NCI-H82 treated with DMSO at 0.1 percent for 48 hours (cell line): ENCODE results near the gene MESP2.
"Not testable (repeated sequence)": the region's sequence is repeated elsewhere in the genome, so short reads cannot be mapped to it uniquely, and the experiment has no call there.

Experiments used
- DNase-seq: peaks from one replicate; lab custom pipeline; 2025; ENCODE audit not compliant: unreplicated experiment; lab: John Stamatoyannopoulos, UW

The MESP2 gene

DNA sequence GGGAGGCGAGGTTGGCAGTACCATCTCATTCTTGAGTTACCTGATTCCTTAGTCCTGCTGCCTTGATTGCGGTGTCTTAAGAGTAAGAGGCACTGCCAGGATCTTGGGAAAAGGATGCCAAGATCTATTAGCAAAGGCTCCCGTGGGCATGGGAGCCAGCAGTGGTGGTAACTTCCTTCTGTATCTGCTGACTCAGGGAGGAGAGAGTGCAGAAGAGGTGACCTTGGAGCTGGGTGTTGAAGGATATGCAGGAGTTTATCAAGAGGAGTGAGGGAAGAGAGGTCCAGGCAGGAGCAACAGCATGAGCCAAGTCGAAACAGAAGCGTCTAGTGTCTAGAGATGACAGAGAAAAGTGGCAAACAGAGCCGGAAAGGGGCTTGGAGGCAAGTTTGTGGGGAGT is 4.5 kb downstream of the MESP2 start:
- no peak for DNase-seq

DNA sequence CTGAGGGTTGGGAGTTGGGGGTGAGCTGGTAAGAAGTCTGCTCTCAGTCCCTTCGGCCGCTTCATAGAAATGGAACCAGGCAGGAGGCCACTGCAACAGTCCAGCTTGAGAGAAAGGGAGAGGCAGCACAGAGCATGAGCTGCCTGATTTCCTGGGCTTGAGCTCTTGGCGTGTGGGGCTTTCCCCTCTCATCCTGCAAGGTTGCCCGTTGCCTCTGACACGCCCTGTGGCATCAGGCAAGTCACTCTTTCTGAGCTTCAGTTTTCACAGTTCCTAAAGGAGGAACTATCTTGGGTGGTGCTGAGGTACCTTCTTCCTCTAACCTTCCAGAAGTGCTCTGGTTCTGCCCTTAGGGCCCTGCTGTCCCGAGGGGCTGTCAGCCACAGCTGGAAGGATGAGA is 4.9 kb downstream of the MESP2 start:
- no peak for DNase-seq

DNA sequence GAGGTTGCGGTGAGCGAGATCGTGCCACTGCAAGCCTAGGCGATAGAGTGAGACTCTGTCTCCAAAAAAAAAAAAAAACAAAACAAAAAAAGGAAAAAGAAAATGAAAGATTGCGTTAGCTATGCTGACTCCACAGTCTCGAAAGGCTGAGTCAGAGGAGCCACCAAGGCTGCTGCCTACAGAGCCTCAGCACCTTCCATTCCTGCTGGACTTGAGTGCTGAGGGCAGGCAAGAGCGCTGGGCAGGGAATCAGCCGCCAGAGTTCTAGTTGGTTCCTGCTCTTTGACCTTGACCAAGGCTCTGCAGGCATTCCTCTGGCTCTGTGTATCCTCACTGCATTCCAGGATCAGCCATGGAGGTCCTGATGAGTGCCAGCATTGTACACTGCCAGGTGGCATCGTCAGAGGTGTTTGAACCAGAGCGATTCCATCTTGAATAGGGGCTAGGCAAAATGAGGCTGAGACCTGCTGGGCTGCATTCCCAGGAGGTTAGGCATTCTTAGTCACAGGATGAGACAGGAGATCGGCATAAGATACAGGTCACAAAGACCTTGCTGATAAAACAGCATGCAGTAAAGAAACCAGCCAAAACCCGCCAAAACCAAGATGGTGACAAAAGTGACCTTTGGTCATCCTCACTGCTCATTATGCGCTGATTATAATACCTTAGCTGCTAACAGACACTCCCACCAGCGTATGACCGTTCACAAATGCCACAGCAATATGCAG is 5.9 kb downstream of the MESP2 start:
- DNase-seq: no peak

DNA sequence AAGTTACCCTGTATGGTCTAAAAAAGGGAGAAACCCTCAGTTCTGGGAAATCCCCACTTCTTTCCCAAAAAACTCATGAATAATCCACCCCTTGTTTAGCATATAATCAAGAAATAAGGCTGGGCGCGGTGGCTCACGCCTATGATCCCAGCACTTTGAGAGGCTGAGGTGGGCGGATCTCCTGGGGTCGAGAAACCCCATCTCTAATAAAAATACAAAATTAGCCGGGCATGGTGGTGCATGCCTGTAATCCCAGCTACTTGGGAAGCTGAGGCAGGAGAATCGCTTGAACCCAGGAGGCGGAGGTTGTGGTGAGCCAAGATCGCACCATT is 6.5 kb downstream of the MESP2 start:
- not testable (repeated sequence) for DNase-seq

DNA sequence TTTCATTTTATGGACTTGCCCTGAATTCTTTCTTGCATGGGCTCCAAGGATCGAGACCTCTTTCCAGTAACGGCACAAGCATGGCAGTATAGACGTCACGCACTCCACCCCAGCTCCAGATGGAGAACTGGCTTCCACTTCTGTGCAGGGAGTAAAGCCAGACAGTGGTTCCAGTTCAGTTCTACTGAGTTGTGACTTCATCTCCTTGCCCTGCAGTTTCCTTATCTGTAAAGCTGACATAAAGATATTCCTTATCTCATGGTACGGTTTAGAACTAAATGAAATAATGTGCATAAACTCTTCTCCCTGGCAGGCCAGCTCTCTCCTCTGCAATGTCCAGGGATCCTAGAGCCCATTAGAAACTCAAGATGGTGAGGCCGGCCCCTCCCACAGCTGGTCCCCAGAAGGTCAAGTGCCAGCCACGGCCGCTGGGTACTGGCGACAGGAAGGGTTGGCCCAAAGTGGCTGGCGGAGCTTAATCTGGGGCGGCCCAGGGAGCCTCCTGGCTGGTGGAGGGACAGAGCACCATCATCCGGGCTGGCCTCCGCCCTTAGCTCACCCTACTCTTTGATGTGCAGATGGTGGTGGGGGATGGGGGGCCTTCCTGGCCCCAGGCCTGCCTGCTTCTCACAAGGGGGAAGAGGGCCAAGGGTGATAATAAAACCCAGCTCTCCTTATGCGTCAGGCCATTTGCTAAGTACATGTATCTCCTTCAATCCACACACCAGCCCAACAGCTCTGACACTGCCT is 7.2 kb downstream of the MESP2 start:
- DNase-seq: peak; percentile 34

DNA sequence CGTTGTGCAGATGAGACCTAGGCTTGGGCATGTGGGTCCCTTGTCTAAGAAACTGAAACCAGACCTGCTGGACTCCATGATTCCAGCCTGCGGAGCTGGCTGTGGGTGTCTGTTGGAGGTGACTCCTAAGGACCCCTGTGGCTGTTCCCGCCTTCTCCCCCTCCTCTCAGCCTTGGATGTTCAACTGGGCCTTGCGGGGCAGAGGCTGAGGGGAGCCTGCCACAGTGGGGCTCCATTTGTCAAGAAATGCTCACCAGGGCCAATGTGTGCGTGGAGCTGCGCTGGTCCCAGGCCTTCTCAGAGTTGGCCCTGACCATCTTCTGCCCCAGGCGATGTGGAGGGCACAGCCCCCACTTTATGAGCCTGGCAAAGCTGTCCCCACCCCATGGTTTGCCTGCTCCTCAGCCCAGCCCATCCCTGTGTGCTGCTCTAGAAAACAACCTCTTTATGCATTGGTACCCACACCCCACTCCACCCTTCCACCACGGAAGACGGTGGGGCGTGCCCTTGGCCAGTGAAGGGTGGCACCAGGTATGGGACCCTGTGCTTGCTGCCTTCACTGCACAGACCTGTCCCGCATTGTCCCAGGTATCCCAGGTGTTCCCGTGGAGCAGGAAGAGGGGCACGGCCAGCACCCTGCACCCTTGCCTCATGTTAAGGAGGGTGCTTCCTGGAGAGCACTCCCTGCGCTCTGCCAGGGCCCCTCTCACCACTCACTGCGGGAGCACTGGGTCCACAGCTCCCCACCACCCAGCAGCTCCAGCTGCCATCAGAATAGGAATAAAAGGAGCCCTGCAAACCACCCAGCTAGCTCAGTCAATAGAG is 7.9 kb downstream of the MESP2 start:
- DNase-seq: no peak

DNA sequence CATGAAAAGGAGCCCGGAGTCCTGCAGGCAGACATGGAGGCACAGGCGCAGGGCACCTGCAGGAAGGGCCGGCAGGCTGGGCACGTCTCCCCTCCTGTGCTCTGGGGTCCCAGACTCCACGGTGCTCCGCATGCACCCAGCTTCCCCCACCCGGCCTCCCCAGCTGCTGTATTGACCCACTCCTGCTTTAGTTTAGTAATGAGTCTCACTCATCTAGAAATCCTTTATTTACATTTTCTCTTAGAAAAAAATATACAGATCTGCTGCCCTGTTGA is 8.5 kb downstream of the MESP2 start:
- no peak for DNase-seq

DNA sequence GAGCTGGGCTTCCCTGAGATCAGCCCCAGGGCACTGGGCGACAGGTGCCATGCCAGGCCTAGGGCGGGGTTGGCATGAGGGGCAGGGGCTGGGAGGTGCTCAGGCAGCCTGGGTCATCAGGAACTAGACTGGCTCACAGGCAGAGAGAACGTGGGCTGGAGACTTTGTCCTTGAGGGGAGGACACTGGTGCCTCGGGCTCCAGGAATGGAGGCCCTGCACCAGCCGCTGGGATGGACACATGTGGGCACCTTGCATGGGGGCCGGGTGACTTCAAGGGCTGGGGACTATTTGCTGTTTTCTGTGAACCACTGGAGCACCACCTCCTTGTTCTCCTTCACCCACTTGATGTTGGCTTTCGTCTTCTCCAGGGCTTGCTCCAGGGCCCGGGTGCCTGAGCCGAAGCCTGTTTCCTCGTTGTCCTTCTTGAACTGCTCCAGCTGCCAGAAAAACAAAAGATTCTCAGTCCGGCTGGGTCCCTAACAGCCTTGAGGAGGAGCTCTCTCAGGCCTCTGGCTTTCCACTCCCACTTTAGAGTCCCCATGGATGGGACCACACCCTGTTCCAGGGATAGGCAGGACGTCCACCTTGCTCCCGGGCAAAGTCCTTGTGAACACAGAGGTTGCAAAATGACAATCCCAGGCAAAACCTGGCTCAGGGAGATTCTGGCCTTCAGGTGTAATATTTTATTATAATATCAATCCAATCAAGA is 9.1 kb downstream of the MESP2 start:
- DNase-seq: no peak

DNA sequence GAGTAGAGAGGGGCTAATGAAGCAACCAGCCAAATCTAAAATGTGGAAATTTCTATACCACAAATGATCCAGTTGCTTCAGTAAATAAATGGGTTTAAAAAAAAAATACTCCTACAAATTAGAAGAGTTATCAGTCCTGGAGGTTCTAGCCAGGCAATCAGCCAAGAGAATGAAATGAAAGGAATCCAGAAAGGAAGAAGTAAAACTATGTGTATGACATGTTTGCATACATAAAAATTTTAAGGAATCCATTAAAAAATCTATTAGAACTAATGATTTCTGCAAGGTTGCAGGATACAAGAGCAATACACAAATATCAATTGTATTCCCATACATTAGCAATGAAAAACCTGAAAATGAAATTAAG is 9.6 kb downstream of the MESP2 start:
- DNase-seq: no peak

DNA sequence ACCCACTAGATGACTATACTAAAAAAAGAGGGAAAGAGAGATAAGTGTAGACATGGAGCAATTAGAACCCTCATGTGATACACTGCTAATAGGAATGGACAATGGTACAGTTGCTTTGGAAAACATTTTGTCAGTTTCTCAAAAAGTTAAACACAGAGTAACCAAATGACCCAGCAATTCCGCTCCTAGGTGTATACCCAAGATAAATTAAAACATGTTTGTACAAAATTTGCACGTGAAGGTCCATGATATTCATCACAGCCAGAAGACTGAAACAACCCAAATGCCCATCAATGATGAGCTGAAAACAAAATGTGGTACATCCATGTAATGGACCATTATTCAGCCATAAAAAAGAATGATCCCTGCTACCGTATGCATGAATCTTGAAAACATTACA is 11.8 kb downstream of the MESP2 start:
- DNase-seq: no peak

DNA sequence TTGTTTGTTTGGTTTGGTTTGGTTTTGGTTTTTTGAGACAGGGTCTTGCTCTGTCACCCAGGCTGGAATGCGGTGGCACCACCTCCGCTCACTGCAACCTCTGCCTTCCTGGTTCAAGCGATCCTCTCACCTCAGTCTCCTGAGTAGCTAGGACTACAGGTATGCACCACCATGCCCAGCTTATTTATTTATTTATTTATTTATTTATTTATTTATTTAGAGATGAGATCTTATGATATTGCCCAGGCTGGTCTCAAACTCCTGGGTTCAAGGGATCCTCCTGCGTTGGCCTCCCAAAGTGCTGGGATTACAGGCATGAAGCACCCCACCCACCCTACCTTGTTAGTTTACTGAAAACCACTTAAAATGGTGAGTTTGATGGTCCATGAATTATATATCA is 12.5 kb downstream of the MESP2 start:
- DNase-seq: not testable (repeated sequence)

DNA sequence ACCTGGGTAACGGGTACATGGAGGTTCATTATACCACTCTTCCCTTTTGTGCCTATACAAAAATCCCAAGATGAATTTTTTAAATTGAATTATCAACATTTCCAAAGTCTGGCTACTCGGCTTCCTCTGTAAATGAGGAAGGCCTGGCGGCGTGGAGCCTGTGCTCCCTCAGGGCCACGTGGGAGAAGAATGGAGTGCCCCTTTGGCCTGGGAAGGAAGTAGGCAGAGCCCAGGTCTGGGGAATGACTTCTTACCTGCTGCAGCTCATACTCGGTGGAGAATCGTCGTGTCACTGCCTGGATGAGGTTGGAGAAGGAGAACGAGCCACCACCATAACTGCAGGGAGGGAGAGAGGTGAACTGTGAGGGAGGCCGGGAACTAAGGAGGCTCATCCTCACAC is 14.1 kb downstream of the MESP2 start:
- DNase-seq: no peak

DNA sequence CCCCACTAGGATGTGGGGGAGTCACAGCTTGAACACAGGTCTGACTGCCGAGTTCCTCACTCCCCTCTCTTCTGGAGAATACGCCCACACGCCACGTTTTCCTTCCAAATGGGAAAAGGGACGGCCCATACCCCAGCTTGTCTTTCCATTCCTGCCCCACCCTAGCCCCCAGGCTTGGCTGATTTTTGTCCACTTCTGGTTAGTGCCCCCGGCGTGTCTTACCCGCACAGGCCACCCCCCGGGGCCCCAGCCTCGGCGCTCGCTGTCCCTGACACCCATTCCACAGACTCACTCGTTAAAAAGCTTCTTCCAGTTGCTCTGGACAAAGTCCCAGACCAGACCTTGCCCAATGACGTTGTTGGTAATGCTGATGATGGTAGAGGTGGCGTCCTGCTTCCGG is 14.5 kb downstream of the MESP2 start:
- no peak for DNase-seq

DNA sequence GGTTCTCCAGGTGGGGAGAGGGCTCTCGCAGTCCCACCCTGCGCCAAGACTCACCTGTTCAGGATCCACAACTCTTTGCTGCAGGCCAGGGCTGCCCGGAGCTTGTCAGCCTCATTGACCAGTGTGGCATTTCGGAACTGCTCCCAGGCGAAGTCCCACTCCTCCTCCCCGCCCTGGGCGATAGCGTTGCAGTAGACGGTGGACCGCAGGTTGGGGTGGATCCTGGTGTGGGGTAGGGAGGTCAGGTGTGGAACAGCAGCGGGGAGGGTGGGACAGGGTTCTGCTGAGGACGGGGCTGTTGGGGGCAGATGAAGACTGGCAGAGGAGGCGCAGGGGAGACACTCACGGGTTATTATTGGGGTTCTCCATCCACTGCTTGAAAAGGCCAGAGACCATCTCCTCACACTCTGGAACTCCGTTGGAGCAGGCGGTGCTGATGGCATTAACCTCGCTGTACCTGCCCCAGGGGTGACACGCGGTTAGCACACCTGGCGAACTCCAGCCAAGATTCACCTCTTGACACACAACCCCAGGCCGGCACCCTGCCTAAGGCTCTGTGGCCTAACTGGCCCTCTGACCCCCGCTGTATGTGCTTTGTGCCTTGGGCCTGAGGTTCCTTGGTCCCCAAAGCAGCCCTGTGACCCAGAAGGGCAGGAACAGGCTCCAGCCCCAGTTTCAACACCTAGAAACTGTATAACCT is 16.1 kb downstream of the MESP2 start:
- no peak for DNase-seq

DNA sequence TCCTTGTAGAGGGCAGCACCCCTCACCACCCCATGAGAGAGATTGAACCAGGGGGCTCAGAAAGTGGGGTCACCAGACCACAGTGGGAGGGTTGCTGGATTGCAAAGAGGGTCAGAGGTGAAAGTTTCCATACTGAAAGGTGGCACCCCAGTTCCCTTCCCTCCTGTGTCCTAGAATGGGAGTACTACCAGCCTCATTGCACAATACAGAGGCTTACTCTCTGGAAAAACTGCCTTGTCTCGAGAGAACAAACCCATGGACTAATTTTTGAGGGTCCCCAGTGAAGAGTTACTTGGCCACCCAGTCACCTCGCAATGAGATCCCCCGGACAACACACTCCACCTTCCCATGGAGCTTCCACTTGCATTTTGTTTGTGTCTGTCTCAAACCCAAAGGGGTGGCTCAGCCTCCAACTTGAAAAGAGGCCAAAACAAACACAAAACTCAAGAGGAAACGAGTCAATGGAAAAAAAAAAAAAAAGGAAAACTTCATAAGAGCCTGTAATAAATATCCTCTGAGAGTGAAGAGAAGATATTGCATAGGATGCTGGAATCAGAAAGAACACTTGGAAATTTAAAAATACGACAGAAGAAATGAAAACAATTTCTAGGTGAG is 18.6 kb downstream of the MESP2 start:
- DNase-seq: no peak

DNA sequence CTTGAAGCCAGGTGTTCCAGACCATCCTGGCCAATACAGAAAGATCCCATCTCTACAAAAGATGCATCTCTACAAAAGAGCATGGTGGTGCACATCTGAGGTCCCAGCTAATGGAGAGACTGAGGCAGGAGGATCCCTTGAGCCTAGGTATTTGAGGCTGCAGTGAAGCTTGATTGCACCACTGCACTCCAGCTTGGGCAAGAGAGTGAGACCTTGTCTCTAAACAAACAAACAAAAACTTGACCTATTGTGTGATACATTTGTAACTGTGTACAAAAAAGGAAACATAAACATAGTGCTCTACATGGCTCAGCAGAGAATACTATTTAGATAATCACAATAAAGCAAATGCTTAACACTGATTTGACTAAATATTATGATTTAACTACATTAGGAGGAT is 19.9 kb downstream of the MESP2 start:
- no peak for DNase-seq

DNA sequence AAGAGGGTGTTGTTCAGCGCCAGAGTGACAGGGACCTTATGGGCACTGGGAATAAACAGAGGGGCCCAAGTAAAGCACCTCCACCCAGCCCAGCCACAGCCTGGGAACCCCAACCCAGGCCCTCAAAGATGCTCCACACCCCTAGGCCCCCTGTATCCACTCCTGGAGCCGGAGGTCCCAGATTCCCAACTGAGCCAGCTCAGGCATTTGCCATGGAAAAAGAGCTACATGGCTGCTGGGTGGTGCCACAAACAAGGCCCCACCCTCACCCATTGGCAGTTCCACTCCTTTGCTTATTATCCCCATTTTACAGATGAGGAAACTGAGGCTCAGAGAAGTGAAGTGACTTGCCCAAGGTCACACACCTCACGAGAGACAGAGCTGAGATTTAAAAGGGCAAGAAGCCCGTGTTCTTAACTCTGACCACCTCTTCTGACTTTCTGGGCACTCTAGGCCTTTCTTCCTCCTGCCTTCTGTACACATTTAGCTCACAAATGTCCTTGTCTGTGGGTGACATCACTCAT is 21.6 kb downstream of the MESP2 start:
- DNase-seq: no peak

DNA sequence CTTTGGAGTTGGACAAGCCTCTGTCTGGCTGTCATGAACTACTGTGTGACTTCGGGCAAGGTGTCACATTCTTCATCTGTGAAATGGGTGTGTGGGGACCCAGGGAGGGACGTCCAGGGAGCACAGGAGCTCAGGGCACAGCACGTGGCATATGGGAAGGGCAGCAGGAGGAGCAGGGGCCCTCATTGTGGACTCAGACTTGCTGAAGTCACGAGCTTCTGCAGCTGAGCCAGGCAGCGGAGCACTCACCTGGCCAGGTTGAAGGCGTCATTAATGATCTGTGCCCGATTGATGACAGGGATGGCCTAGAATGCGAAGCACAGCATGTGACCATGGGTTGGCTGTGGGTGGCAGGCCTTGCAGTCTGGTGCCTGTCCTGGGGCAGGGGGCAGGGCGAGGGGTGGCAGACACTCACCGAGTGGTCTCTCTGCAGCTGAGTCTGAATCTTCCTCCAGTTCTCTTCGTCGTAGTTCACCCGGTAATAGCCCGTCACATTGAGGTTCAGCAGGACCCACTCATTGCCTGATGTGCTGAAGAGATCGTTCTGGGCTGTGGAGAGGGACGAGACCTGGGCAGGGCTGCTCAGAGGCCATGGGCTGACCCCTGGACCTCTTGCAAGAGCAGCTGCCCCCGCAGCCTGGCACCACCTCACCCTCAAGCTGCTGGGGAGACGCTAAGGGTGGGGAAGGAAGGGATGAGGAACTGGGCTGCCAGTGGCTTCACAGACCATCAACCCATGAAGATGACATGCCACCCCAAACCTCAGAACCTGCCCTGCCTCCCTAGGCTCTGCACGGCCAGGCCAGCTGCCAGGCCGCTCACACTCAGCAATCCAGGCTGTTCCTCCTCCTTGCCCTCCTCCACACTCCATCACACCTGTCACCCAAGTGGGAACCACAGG is 23.1 kb downstream of the MESP2 start:
- no peak for DNase-seq

DNA sequence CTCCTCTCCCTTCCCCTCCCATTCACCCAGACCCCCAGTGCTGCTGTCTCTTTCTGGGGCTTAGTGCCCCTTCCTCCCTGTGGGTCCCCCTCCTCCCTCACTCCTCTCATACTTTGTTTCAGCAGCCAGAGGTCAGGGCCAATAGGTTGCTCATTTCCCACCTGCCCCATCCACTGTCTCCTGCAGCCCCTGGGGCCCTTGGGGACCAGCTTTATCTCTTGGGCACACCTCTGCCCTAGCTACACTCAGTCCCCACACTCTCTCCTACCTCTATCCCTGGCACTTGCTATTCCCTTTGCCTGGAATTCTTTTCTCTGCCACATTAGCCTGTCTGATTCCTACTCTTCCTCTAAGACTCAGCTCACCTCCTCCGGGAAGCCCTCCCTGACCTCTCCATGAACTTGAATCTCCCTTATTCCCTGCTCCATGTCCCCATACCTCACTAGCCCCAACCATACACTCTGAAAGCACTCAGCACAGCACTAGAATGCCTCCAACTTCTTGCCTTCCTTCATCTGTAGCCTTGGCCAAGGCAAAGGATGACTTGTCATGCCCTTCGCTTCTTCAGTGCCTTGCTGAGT is 23.9 kb downstream of the MESP2 start:
- DNase-seq: no peak
